NT2/D1 (cell line): ENCODE results near the gene KCNQ1OT1.

Source experiments
- SUZ12 ChIP-seq: IDR thresholded peaks from 2 replicates; pipeline ENCODE4 v1.6.1; 2011; ENCODE audit not compliant: insufficient read length, insufficient read depth; ENCODE audit errors: extremely low read depth
- YY1 ChIP-seq: IDR thresholded peaks from 2 replicates; pipeline ENCODE4 v1.6.1; 2011; ENCODE audit not compliant: insufficient read length, insufficient read depth
- ZNF274 ChIP-seq: IDR thresholded peaks from 2 replicates; pipeline ENCODE4 v1.6.1; 2011; ENCODE audit warnings: mild to moderate bottlenecking, low read depth, low read length

- TF ChIP-seq YY1, result no peak
- TF ChIP-seq ZNF274, result no peak
- no peak for TF ChIP-seq SUZ12
Measured at GRCh38 chr11:2736577-2737225, 36.9 kb upstream of the KCNQ1OT1 start.
